Prostate gland (tissue), 2 donors: ENCODE results near the gene TIMP3. TPM values are rescaled to one million over a fixed set of nuclear protein-coding genes. Genes with fewer than 3 reads are reported as not detected.

Experiments
- DNase-seq: peaks from one replicate; pipeline ENCODE4 v3.0.0-alpha.2; 2019; ENCODE audit warnings: low spot score
- H3K27ac ChIP-seq, 2 donors: fragments of 200-600 bp; sonication (generic); 2 replicates each; pipeline ENCODE4 v1.5.1; 2017 to 2019
- H3K27me3 ChIP-seq: fragments of 200-600 bp; sonication (generic); replicated peaks from 2 replicates; pipeline ENCODE4 v1.5.1; 2019; ENCODE audit not compliant: insufficient read depth
- H3K36me3 ChIP-seq, 2 donors: fragments of 200-600 bp; sonication (generic); 1 replicate in 1 of 2; 2 replicates in 1 of 2; pipeline versions ENCODE4 v1.5.1 to v1.8.1; 2017 to 2019
- H3K4me1 ChIP-seq: fragments of 200-600 bp; sonication (generic); replicated peaks from 2 replicates; pipeline ENCODE4 v1.5.1; 2019
- H3K4me3 ChIP-seq, 2 donors: fragments of 200-600 bp; sonication (generic); 2 replicates each; pipeline ENCODE4 v1.5.1; 2017 to 2019
- H3K9me3 ChIP-seq: fragments of 200-600 bp; sonication (generic); 2 replicates; pipeline ENCODE4 v1.5.1; 2017
- CTCF ChIP-seq, 4 experiments: fragments of 200-600 bp in 2 of 4; fragments of 450-650 bp in 2 of 4; sonication (generic) in 2 of 4; IDR thresholded peaks; 1 replicate in 3 of 4; 2 replicates in 1 of 4; pipeline ENCODE4 v1.5.1; 2016 to 2019; ENCODE audit warnings: antibody characterized with exemption in 4 of 4, mild to moderate bottlenecking in 2 of 4, moderate library complexity in 2 of 4
- POLR2A ChIP-seq: fragments of 450-650 bp; IDR thresholded peaks from one replicate; pipeline ENCODE4 v1.6.1; 2016; ENCODE audit warnings: antibody characterized with exemption, mild to moderate bottlenecking
- POLR2AphosphoS5 ChIP-seq: sonication (generic); formaldehyde crosslinking; IDR thresholded peaks from one replicate; pipeline ENCODE4 v1.6.1; 2017; ENCODE audit warnings: antibody characterized with exemption
- WGBS: methylation state at CpG from one replicate; pipeline ENCODE4 v1.1.5; 2018; 5-methylcytosine and 5-hydroxymethylcytosine counted together
- intact Hi-C: fragments of 100-400 bp; cut with DNase I; formaldehyde crosslinking; loops from one replicate; pipeline ENCODE4 v1.14.2; 2022
- total RNA-seq, 2 donors: library from RNA; depleted of rRNA; stranded (reverse); fragments of >200 nt; gene quantifications; one replicate each; pipeline ENCODE4 v1.1.0, GENCODE V29; 2016

TIMP3 gene
- total RNA-seq, 2 donors from 2014 or later, result 148 to 397 TPM

GRCh38 chr22:32850591-32851517 lies 49.3 kb downstream of the TIMP3 start:
- no peak for TF ChIP-seq CTCF (IDR thresholded peaks at IDR 0.05)
- TF ChIP-seq POLR2AphosphoS5, result peak; percentile 71
- no peaks in the 10 kb centered on the region for H3K9me3 ChIP-seq
- WGBS, result 57% methylated on average over 11 of the region's 11 CpGs
- peaks cover 17% of the 10 kb centered on the region for H3K4me1 ChIP-seq
- H3K27me3 ChIP-seq, result no peaks in the 10 kb centered on the region
- intact Hi-C loops, result loop anchor here (2.0 to 5.0 kb wide), 3 partner anchors 48 to 229 kb away; no protein-coding TSS in a partner anchor
- H3K27ac ChIP-seq, result peak overlapping the region; percentile 72 to 73
- H3K36me3 ChIP-seq, result no peaks in the 10 kb centered on the region
- DNase-seq, result no peak
- no peak overlapping the region for H3K4me3 ChIP-seq

- H3K4me3 ChIP-seq, result no peak overlapping the region
- H3K36me3 ChIP-seq, result peaks cover 0 to 2% of the 10 kb centered on the region in 2 donors
- H3K27me3 ChIP-seq, result no peaks in the 10 kb centered on the region
- H3K4me1 ChIP-seq, result peaks cover 8% of the 10 kb centered on the region
- TF ChIP-seq POLR2AphosphoS5 (peak; percentile 37), POLR2A (no peak), CTCF (IDR thresholded peaks at IDR 0.05) (no peak)
- peak overlapping the region; percentile 72 to 73 for H3K27ac ChIP-seq
- WGBS, result 13% methylated on average over 10 of the region's 10 CpGs
- peak; percentile 68 for DNase-seq
- H3K9me3 ChIP-seq, result no peaks in the 10 kb centered on the region
- intact Hi-C loops, result loop anchor here (5.0 kb wide), 2 partner anchors 55 to 230 kb away; no protein-coding TSS in a partner anchor
Measured at GRCh38 chr22:32852395-32853251, 51.1 kb downstream of the TIMP3 start.

GRCh38 chr22:32853662-32854061 lies 52.2 kb downstream of the TIMP3 start:
- no peak overlapping the region for H3K4me3 ChIP-seq
- intact Hi-C loops, result loop anchor here (5.0 kb wide), 2 partner anchors 54 to 231 kb away; no protein-coding TSS in a partner anchor
- H3K4me1 ChIP-seq, result peaks cover 8% of the 10 kb centered on the region
- DNase-seq, result no peak
- H3K27me3 ChIP-seq, result no peaks in the 10 kb centered on the region
- peaks cover 0 to 11% of the 10 kb centered on the region in 2 donors for H3K36me3 ChIP-seq
- no peaks in the 10 kb centered on the region for H3K9me3 ChIP-seq
- TF ChIP-seq CTCF (IDR thresholded peaks at IDR 0.05), result no peak
- no peak for TF ChIP-seq POLR2A
- TF ChIP-seq POLR2AphosphoS5, result no peak
- 88% methylated on average over 2 of the region's 2 CpGs for WGBS
- peak overlapping the region; percentile 72 to 73 for H3K27ac ChIP-seq

- H3K4me3 ChIP-seq, result no peak overlapping the region
- DNase-seq, result no peak
- WGBS, result 45% methylated on average over 14 of the region's 14 CpGs
- no peak overlapping the region for H3K27ac ChIP-seq
- peaks cover 8% of the 10 kb centered on the region for H3K4me1 ChIP-seq
- H3K36me3 ChIP-seq, result peaks cover 0 to 11% of the 10 kb centered on the region in 2 donors
- H3K27me3 ChIP-seq, result no peaks in the 10 kb centered on the region
- intact Hi-C loops, result loop anchor here (5.0 kb wide), 2 partner anchors 53 to 232 kb away; no protein-coding TSS in a partner anchor
- no peak for TF ChIP-seq POLR2A
- TF ChIP-seq CTCF (IDR thresholded peaks at IDR 0.05), result no peak
- TF ChIP-seq POLR2AphosphoS5, result no peak
- no peaks in the 10 kb centered on the region for H3K9me3 ChIP-seq
Measured at GRCh38 chr22:32854351-32854804, 52.9 kb downstream of the TIMP3 start.
